ENCODE data around the gene PRMT2.
"Not testable (repeated sequence)": the region's sequence is repeated elsewhere in the genome, so short reads cannot be mapped to it uniquely, and the experiment has no call there.

Gene PRMT2

GRCh38 chr21:46618738-46619379, 16.6 kb upstream of the PRMT2 start:
- no peak for DNase-seq

GRCh38 chr21:46619846-46620245, 15.6 kb upstream of the PRMT2 start:
- no peak for DNase-seq

- no peak for DNase-seq
These were observed 14.6 kb upstream of the PRMT2 start for GRCh38 chr21:46620846-46621245.

DNA sequence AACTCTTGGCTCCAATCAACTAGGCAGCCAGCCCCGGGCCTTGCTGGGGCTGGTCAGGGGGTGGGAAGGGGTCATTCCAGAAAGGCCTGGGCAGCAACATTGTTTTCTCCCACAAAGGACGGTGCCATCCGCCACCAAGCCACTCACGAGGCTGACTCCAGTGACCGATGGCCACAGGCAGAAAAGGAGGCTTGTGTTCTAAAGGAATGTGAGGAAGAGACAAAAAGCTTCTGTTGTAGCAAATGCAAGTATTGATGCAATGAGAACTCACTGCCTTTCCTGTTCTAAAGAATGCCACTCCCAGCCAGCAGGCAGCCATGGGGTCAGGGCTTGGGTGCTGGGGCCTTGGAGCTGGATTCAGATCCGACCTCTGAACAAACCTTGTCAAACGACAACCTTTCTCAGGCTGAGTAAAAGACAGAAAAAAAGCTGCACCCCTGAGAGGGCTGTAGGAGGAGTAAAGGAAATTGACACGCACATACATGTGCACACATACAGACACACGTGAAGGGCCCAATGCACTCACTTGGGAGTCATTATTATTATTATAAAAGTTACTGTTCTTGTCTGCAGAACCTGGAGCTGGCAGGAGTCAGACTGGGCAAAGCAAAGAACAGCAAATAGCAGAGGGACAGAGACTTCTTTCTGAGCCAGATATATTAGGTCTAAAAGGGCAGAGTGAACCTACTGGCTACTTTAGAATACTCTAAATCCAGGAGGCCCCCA, 13.9 kb upstream of the PRMT2 start:
- DNase-seq: no peak

- peak; percentile 80 for DNase-seq
These were observed 13.2 kb upstream of the PRMT2 start for GRCh38 chr21:46622226-46622625.

DNA sequence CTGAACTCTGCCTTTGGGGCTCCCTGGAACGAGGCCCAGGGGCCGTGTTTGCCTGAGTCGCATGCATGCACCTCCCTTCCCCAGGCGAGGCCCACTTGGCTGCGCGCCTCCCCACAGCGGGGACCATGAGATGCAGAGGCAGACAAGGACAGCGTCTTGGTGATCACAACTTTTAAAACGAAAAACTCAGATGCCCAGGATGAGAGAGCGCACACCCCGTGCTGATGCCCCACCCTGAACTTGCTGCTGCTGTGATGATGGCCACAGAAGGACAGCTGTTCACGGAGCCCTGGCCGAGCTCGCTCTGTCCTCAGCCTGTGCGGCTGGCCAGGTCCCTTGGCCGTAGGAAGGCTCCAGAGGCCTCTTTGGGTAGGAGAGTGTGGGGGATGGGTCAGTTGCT, 11.4 kb upstream of the PRMT2 start:
- no peak for DNase-seq

- no peak for DNase-seq
These were observed 9.7 kb upstream of the PRMT2 start for GRCh38 chr21:46625759-46626158.

- peak; percentile 64 for DNase-seq
These were observed 8.9 kb upstream of the PRMT2 start for GRCh38 chr21:46626536-46626935.

GRCh38 chr21:46626975-46627501, 8.4 kb upstream of the PRMT2 start:
- DNase-seq: no peak

GRCh38 chr21:46627726-46628125, 7.7 kb upstream of the PRMT2 start:
- no peak for DNase-seq

GRCh38 chr21:46628868-46629267, 6.6 kb upstream of the PRMT2 start:
- no peak for DNase-seq

GRCh38 chr21:46630915-46631314, 4.6 kb upstream of the PRMT2 start:
- DNase-seq: not testable (repeated sequence)

- peak; percentile 67 for DNase-seq
These were observed 1.9 kb upstream of the PRMT2 start for GRCh38 chr21:46633566-46633965.

GRCh38 chr21:46634427-46634826, 1.0 kb upstream of the PRMT2 start:
- DNase-seq: no peak

DNA sequence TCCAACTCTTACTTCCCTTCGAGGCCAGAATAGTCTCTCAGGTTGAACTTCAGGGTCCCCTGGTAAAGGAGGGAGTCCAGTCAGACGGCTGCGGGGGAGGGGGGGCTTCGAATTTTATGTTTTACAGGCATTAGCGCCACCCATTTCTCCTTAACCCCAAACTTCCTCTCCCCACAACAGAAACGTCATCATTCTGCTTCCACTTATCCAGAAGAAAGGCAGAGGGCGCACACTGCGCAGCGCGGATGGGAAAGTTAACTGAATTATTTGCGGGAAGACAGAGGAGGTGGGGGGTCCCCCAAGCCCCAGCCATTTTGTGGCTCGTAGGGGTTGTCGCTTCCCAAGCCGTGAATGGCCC, 529 bp upstream of the PRMT2 start:
- peak; percentile 68 for DNase-seq

GRCh38 chr21:46636181-46636512, 673 bp downstream of the PRMT2 start:
- no peak for DNase-seq

- no peak for DNase-seq
These were observed 1.2 kb downstream of the PRMT2 start for GRCh38 chr21:46636550-46637285.

- DNase-seq: no peak
These were observed 2.7 kb downstream of the PRMT2 start for GRCh38 chr21:46637952-46638746.

- peak; percentile 42 for DNase-seq
These were observed 4.3 kb downstream of the PRMT2 start for GRCh38 chr21:46639489-46640386.

DNA sequence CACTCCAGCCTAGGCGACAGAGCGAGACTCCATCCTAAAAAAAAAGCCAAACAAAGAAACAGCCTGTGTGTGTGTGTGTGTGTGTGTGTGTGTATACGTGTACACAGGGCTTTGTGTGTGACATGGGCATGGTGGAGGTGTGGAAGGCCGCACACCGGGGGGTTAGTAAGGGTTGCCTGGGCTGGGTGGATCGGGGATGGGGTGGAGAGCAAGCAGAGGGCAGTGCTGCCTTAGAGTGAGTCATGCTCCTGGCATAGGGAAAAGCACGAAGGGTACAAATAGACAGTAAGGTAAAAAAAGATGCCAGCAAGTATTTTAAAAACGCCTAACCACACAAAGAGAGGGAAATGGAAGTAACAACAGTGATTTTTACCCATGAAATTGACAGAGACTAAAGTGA, 6.2 kb downstream of the PRMT2 start:
- no peak for DNase-seq

DNA sequence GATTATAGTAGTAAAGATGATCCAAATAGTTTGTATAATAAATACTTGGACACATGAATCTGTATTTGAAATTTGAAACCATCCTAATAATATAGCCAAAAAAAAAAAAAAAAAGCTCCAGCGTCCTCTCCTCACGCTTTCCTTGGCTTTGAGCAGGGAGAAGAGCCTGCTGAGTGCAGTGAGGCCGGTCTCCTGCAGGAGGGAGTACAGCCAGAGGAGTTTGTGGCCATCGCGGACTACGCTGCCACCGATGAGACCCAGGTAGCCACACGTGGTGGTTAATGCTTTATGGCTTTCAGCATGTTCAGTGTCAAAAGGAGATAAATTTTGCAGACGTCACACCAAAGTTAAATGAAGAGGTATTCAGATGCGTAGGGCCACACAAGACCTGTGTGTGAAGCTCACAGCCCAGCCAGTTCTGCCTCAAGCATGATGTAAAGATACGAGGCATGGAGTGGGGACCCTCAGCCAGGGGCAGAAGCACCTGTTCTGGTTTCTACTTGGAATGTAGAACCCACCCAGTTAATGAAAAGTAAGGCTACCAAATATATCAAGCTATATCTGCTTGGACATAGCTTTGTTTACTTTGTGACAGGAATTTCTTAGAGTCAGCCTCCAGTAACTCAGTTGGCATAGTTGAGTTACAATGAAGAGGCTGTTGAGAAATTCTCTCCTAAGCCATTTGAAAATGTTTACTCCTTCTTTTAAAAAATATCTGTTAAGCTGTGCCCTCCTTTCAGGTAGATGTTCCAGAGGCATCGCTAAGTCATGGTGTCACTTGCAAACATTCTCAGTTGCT, 8.1 kb downstream of the PRMT2 start:
- no peak for DNase-seq

Data from CD4-positive, alpha-beta T cell treated with Interleukin-17A for 1 hour (primary cell).